Amygdala (tissue), 56 donors: ENCODE results near the gene ZNF350.
A peak's percentile ranks its signal among the peaks of the same experiment; 100 is the strongest.
"Not testable (repeated sequence)": the region's sequence is repeated elsewhere in the genome, so short reads cannot be mapped to it uniquely, and the experiment has no call there.

Experiments
- DNase-seq, 56 donors: peaks; one replicate each; lab custom pipeline; 2025; lab: John Stamatoyannopoulos, UW

Gene ZNF350

GRCh38 chr19:51986309-51987291, at the start of gene ZNF350:
ZNF350 (minus strand) TSS chr19:51986840; CDS start chr19:51974360, 12,480 bp downstream.
- peak; percentile 56 to 99 (median 91) for DNase-seq

- no peak for DNase-seq
Measured at GRCh38 chr19:52034051-52034728, 47.5 kb upstream of the ZNF350 start.

- DNase-seq = peak in 1 of 56 donors; percentile 54
Measured at GRCh38 chr19:52028780-52029123, 42.1 kb upstream of the ZNF350 start.

- peak; percentile 46 to 98 (median 84) for DNase-seq
Measured at GRCh38 chr19:52028027-52028779, 41.6 kb upstream of the ZNF350 start, which contains the start of gene ZNF614. ZNF614 (minus strand) TSS chr19:52028379; CDS start chr19:52025745, 2,634 bp downstream.

GRCh38 chr19:52026255-52026990, 39.8 kb upstream of the ZNF350 start:
- DNase-seq = not testable (repeated sequence)

GRCh38 chr19:52024478-52024877, 37.8 kb upstream of the ZNF350 start:
- DNase-seq = not testable (repeated sequence)

GRCh38 chr19:52022193-52022592, 35.6 kb upstream of the ZNF350 start:
- DNase-seq = no peak

- no peak for DNase-seq
Measured at GRCh38 chr19:52020506-52020905, 33.9 kb upstream of the ZNF350 start.

- no peak for DNase-seq
Measured at GRCh38 chr19:52010674-52011073, 24.0 kb upstream of the ZNF350 start.

- peak; percentile 35 to 95 (median 86) for DNase-seq
Measured at GRCh38 chr19:52007806-52008557, 21.3 kb upstream of the ZNF350 start, which contains the start of gene ZNF615. ZNF615 (minus strand) TSS chr19:52008211; CDS start chr19:52003711, 4,500 bp downstream.

- DNase-seq = peak in 14 of 56 donors; percentile 5 to 45 (median 28)
Measured at GRCh38 chr19:52007451-52007805, 20.8 kb upstream of the ZNF350 start.

- DNase-seq = no peak
Measured at GRCh38 chr19:51994048-51994644, 7.5 kb upstream of the ZNF350 start.

GRCh38 chr19:51993422-51993821, 6.8 kb upstream of the ZNF350 start:
- no peak for DNase-seq

- DNase-seq = no peak
Measured at GRCh38 chr19:51983361-51983760, 3.3 kb downstream of the ZNF350 start.

- not testable (repeated sequence) for DNase-seq
Measured at GRCh38 chr19:51980926-51981325, 5.7 kb downstream of the ZNF350 start.

- no peak for DNase-seq
Measured at GRCh38 chr19:51980116-51980736, 6.4 kb downstream of the ZNF350 start.

- no peak for DNase-seq
Measured at GRCh38 chr19:51978882-51979281, 7.8 kb downstream of the ZNF350 start.

GRCh38 chr19:51977346-51977745, 9.3 kb downstream of the ZNF350 start:
- no peak for DNase-seq
